Measurements from ENCODE around the gene SHISAL2B.

Gene SHISAL2B

DNA sequence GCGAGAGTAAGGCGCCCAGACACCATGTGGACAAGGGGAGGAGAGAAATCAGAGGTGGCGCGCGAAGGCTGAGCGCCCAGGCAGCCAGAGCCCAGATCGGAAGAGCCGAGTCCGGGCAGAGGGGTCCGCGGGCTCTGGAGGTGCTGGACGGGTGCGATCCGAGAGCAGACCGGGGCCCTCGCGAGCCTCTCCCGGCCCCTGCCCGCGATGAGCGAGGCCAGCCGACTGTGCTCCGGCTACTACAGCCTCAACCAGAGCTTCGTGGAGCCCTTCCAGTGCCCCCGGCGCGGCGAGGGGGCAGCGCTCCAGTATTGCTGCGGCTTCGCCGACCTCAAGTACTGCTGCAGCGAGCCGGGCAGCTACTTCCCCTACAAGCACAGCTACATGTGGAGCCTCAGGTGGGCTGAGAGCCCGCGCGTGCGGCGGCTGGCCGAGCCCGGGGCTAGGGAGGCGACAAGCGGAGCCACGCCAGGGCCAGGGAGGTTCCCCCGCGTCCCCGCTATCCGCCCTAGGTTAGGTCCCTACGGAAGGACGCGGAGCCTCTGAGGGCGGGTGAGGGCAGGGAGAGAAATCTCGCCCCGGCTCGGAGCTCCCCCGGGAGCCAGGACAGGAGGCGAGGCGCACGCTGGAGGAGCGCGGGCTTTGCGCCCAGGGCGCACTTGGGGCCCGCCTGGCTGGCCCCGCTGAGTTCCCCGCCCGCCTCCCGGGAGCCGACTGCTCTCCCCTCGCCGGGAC lies at the start of gene SHISAL2B:
SHISAL2B (plus strand) TSS at position 87 of the 735 bp plus-strand sequence; CDS start at position 208, 121 bp downstream.
- Histone ChIP-seq H3K27ac (ENCODE audit: low read depth, low read length) (no peak within 1 kb of the TSS), H3K4me3 (ENCODE audit: low read length) (no peak within 1 kb of the TSS), H3K4me2 (ENCODE audit: low read length) (no peak within 1 kb of the TSS), H3K27me3 (ENCODE audit: control insufficient read depth, low read length) (0 out of 2 replicates have a peak, but pooled peaks cover 3% of the 10 kb centered on the region), H3K9me3 (ENCODE audit: control insufficient read depth, insufficient read depth, low read length) (no peaks in the 10 kb centered on the region), H3F3A (ENCODE audit: control insufficient read depth, insufficient read depth) (no peaks in the 10 kb centered on the region), H3K79me2 (ENCODE audit: control insufficient read depth, low read length) (no peaks in the 10 kb centered on the region), H3K36me3 (ENCODE audit: control insufficient read depth, low read length) (no peaks in the 10 kb centered on the region), H4K20me1 (ENCODE audit: control insufficient read depth, insufficient read depth, low read depth, low read length) (no peaks in the 10 kb centered on the region), H3K9me2 (replicated peaks; ENCODE audit: control insufficient read depth, low read length) (no peaks in the 10 kb centered on the region), H3K4me1 (ENCODE audit: control insufficient read depth, low read length) (no peaks in the 10 kb centered on the region)
- no peak for TF ChIP-seq CTCF (IDR thresholded peaks at IDR 0.05; ENCODE audit: low read depth, low read length, poor library complexity, severe bottlenecking)

GRCh38 chr5:64644831-64645230 lies 45.5 kb upstream of the SHISAL2B start:
- Histone ChIP-seq H3K27me3 (ENCODE audit: control insufficient read depth, low read length) (no peaks in the 10 kb centered on the region), H3K4me3 (ENCODE audit: low read length) (no peak overlapping the region), H3K79me2 (ENCODE audit: control insufficient read depth, low read length) (no peaks in the 10 kb centered on the region), H3K9me3 (ENCODE audit: control insufficient read depth, insufficient read depth, low read length) (no peaks in the 10 kb centered on the region), H4K20me1 (ENCODE audit: control insufficient read depth, insufficient read depth, low read depth, low read length) (no peaks in the 10 kb centered on the region), H3K36me3 (ENCODE audit: control insufficient read depth, low read length) (no peaks in the 10 kb centered on the region), H3K27ac (ENCODE audit: low read depth, low read length) (no peak overlapping the region), H3F3A (ENCODE audit: control insufficient read depth, insufficient read depth) (no peaks in the 10 kb centered on the region), H3K9me2 (replicated peaks; ENCODE audit: control insufficient read depth, low read length) (no peaks in the 10 kb centered on the region), H3K4me1 (ENCODE audit: control insufficient read depth, low read length) (no peaks in the 10 kb centered on the region), H3K4me2 (ENCODE audit: low read length) (no peak overlapping the region)
- TF ChIP-seq EZH2phosphoT487 (IDR thresholded peaks at IDR 0.05; ENCODE audit: borderline replicate concordance, low read length) (no peak), CTCF (IDR thresholded peaks at IDR 0.05; ENCODE audit: low read depth, low read length, poor library complexity, severe bottlenecking) (no peak)

GRCh38 chr5:64646169-64646568 lies 44.1 kb upstream of the SHISAL2B start:
- no peaks in the 10 kb centered on the region for H3F3A ChIP-seq (ENCODE audit: control insufficient read depth, insufficient read depth)
- no peak overlapping the region for H3K4me3 ChIP-seq (ENCODE audit: low read length)
- H3K9me3 ChIP-seq (ENCODE audit: control insufficient read depth, insufficient read depth, low read length) = no peaks in the 10 kb centered on the region
- H3K36me3 ChIP-seq (ENCODE audit: control insufficient read depth, low read length) = no peaks in the 10 kb centered on the region
- TF ChIP-seq EZH2phosphoT487 (IDR thresholded peaks at IDR 0.05; ENCODE audit: borderline replicate concordance, low read length) (no peak), CTCF (IDR thresholded peaks at IDR 0.05; ENCODE audit: low read depth, low read length, poor library complexity, severe bottlenecking) (no peak)
- H3K79me2 ChIP-seq (ENCODE audit: control insufficient read depth, low read length) = no peaks in the 10 kb centered on the region
- H3K4me1 ChIP-seq (ENCODE audit: control insufficient read depth, low read length) = no peaks in the 10 kb centered on the region
- H3K4me2 ChIP-seq (ENCODE audit: low read length) = no peak overlapping the region
- no peak overlapping the region for H3K27ac ChIP-seq (ENCODE audit: low read depth, low read length)
- no peaks in the 10 kb centered on the region for H4K20me1 ChIP-seq (ENCODE audit: control insufficient read depth, insufficient read depth, low read depth, low read length)
- no peaks in the 10 kb centered on the region for H3K27me3 ChIP-seq (ENCODE audit: control insufficient read depth, low read length)
- no peaks in the 10 kb centered on the region for H3K9me2 ChIP-seq (replicated peaks; ENCODE audit: control insufficient read depth, low read length)

All from DOHH2 (cell line).